ENCODE measurements around the gene MCF2L. TPM values are rescaled to one million over a fixed set of nuclear protein-coding genes. Genes with fewer than 3 reads are reported as not detected.
A peak's percentile ranks its signal among the peaks of the same experiment; 100 is the strongest.
"Not testable (repeated sequence)": the region's sequence is repeated elsewhere in the genome, so short reads cannot be mapped to it uniquely, and the experiment has no call there.

The MCF2L gene
- total RNA-seq, 1 donor from 2014 or later = under 0.01 TPM

- TF ChIP-seq CTCF (IDR thresholded peaks at IDR 0.05; ENCODE audit: insufficient read depth, low read length, severe bottlenecking) = no peak
- Histone ChIP-seq H3K4me3 (ENCODE audit: low read depth, low read length) (no peak overlapping the region), H3K27me3 (ENCODE audit: control insufficient read depth, insufficient read depth, low read length) (no peaks in the 10 kb centered on the region), H3K36me3 (ENCODE audit: control insufficient read depth, insufficient read depth, low read length) (no peaks in the 10 kb centered on the region)
- FAIRE-seq (no peak), DNase-seq (ENCODE audit: low read depth) (no peak)
These were observed 128.6 kb downstream of the MCF2L start for GRCh38 chr13:113097651-113098050.

GRCh38 chr13:113098162-113098732 is 129.2 kb downstream of the MCF2L start:
- DNase-seq (ENCODE audit: low read depth) (no peak), FAIRE-seq (no peak)
- TF ChIP-seq CTCF (IDR thresholded peaks at IDR 0.05; ENCODE audit: insufficient read depth, low read length, severe bottlenecking) = no peak
- no peaks in the 10 kb centered on the region for H3K27me3 ChIP-seq (ENCODE audit: control insufficient read depth, insufficient read depth, low read length)
- no peak overlapping the region for H3K4me3 ChIP-seq (ENCODE audit: low read depth, low read length)
- no peaks in the 10 kb centered on the region for H3K36me3 ChIP-seq (ENCODE audit: control insufficient read depth, insufficient read depth, low read length)

GRCh38 chr13:113099142-113099541 is 130.1 kb downstream of the MCF2L start:
- DNase-seq (ENCODE audit: low read depth) (no peak), FAIRE-seq (no peak)
- no peak for TF ChIP-seq CTCF (IDR thresholded peaks at IDR 0.05; ENCODE audit: insufficient read depth, low read length, severe bottlenecking)
- H3K4me3 ChIP-seq (ENCODE audit: low read depth, low read length) = no peak overlapping the region
- H3K27me3 ChIP-seq (ENCODE audit: control insufficient read depth, insufficient read depth, low read length) = peaks cover 2% of the 10 kb centered on the region
- H3K36me3 ChIP-seq (ENCODE audit: control insufficient read depth, insufficient read depth, low read length) = no peaks in the 10 kb centered on the region

GRCh38 chr13:113102302-113102701 is 133.3 kb downstream of the MCF2L start:
- H3K4me3 ChIP-seq (ENCODE audit: low read depth, low read length); DNase-seq (ENCODE audit: low read depth); H3K36me3 ChIP-seq (ENCODE audit: control insufficient read depth, insufficient read depth, low read length); FAIRE-seq; H3K27me3 ChIP-seq (ENCODE audit: control insufficient read depth, insufficient read depth, low read length): not testable (repeated sequence)

- FAIRE-seq (peak; percentile 32), DNase-seq (ENCODE audit: low read depth) (no peak)
- no peak overlapping the region for H3K4me3 ChIP-seq (ENCODE audit: low read depth, low read length)
- no peaks in the 10 kb centered on the region for H3K36me3 ChIP-seq (ENCODE audit: control insufficient read depth, insufficient read depth, low read length)
- no peak for TF ChIP-seq CTCF (IDR thresholded peaks at IDR 0.05; ENCODE audit: insufficient read depth, low read length, severe bottlenecking)
- peaks cover 4% of the 10 kb centered on the region for H3K27me3 ChIP-seq (ENCODE audit: control insufficient read depth, insufficient read depth, low read length)
These were observed 133.7 kb downstream of the MCF2L start for GRCh38 chr13:113102727-113103126.

- Histone ChIP-seq H3K36me3 (ENCODE audit: control insufficient read depth, insufficient read depth, low read length) (no peaks in the 10 kb centered on the region), H3K4me3 (ENCODE audit: low read depth, low read length) (no peak overlapping the region), H3K27me3 (ENCODE audit: control insufficient read depth, insufficient read depth, low read length) (peaks cover 4% of the 10 kb centered on the region)
- TF ChIP-seq CTCF (IDR thresholded peaks at IDR 0.05; ENCODE audit: insufficient read depth, low read length, severe bottlenecking) = no peak
- FAIRE-seq (no peak), DNase-seq (ENCODE audit: low read depth) (no peak)
These were observed 134.6 kb downstream of the MCF2L start for GRCh38 chr13:113103646-113104045.
